Keratinocyte (primary cell): ENCODE results near the gene CD46. TPM values are rescaled to one million over a fixed set of nuclear protein-coding genes. Genes with fewer than 3 reads are reported as not detected.

ENCODE experiments used
- DNase-seq: peaks from one replicate; pipeline ENCODE4 v3.0.0-alpha.2; 2011; ENCODE audit warnings: low read depth, missing footprints, low spot score
- FAIRE-seq: peaks from 2 replicates; lab custom pipeline; 2011; peaks lifted over from hg19 to GRCh38; lab: Jason Lieb, UNC
- H2AFZ ChIP-seq: 2 replicates; pipeline ENCODE4 v1.6.0; 2012; ENCODE audit warnings: low read length, control low read depth, inconsistent platforms; ENCODE audit not compliant: control insufficient read depth
- H3K27ac ChIP-seq: 2 replicates; pipeline ENCODE4 v1.5.1; 2011; ENCODE audit warnings: low read length; ENCODE audit not compliant: control insufficient read depth, insufficient read depth
- H3K27me3 ChIP-seq: 3 replicates; pipeline ENCODE4 v1.6.0; 2011; ENCODE audit warnings: low read length; ENCODE audit not compliant: control insufficient read depth, insufficient read depth; ENCODE audit errors: extremely low read depth
- H3K36me3 ChIP-seq, 2 experiments: 2 replicates in 1 of 2; 3 replicates in 1 of 2; pipeline ENCODE4 v1.5.1; 2011; ENCODE audit warnings: low read length in 2 of 2, mild to moderate bottlenecking in 1 of 2; ENCODE audit not compliant: control insufficient read depth in 2 of 2, insufficient read depth in 2 of 2; ENCODE audit errors: extremely low read depth in 1 of 2
- H3K4me1 ChIP-seq: 3 replicates; pipeline ENCODE4 v1.5.1; 2011; ENCODE audit warnings: low read length; ENCODE audit not compliant: control insufficient read depth, insufficient read depth; ENCODE audit errors: extremely low read depth
- H3K4me2 ChIP-seq: 3 replicates; pipeline ENCODE4 v1.6.0; 2011; ENCODE audit warnings: low read depth, low read length; ENCODE audit not compliant: control insufficient read depth, insufficient read depth; ENCODE audit errors: extremely low read depth
- H3K4me3 ChIP-seq, 3 experiments: fragments of 200-600 bp in 1 of 3; sonication (generic) in 1 of 3; 2 replicates in 2 of 3; 3 replicates in 1 of 3; pipeline ENCODE4 v1.5.1; 2011 to 2016; ENCODE audit warnings: low read length in 3 of 3, mild to moderate bottlenecking in 3 of 3, control low read depth in 2 of 3, inconsistent platforms in 1 of 3, low read depth in 1 of 3, mixed read lengths in 1 of 3, mixed run types in 1 of 3, moderate library complexity in 1 of 3; ENCODE audit not compliant: control insufficient read depth in 2 of 3, insufficient read depth in 2 of 3; ENCODE audit errors: extremely low read depth in 1 of 3
- H3K79me2 ChIP-seq: 2 replicates; pipeline ENCODE4 v1.6.0; 2012; ENCODE audit warnings: low read length; ENCODE audit not compliant: control insufficient read depth, insufficient read depth
- H3K9ac ChIP-seq: 3 replicates; pipeline ENCODE4 v1.6.0; 2011; ENCODE audit warnings: low read length; ENCODE audit not compliant: control insufficient read depth, insufficient read depth; ENCODE audit errors: extremely low read depth
- H3K9me1 ChIP-seq: 3 replicates; pipeline ENCODE4 v1.6.0; 2011; ENCODE audit warnings: low read length; ENCODE audit not compliant: control insufficient read depth, insufficient read depth; ENCODE audit errors: extremely low read depth
- H3K9me3 ChIP-seq: 2 replicates; pipeline ENCODE4 v1.5.1; 2012; ENCODE audit warnings: low read depth, low read length; ENCODE audit not compliant: control insufficient read depth
- H4K20me1 ChIP-seq: 3 replicates; pipeline ENCODE4 v1.6.0; 2011; ENCODE audit warnings: low read length; ENCODE audit not compliant: control insufficient read depth, insufficient read depth; ENCODE audit errors: extremely low read depth
- EZH2 ChIP-seq: IDR thresholded peaks from one replicate; pipeline ENCODE4 v1.6.1; 2012; ENCODE audit warnings: inconsistent platforms, mild to moderate bottlenecking, low read length, moderate library complexity
- dilution Hi-C: fragments of 300-500 bp; cut with MboI; formaldehyde crosslinking; loops from one replicate; pipeline ENCODE4 v1.7.0; 2020; ENCODE audit warnings: low sequenced_read_pairs; ENCODE audit not compliant: extremely low pct_ligation_motif_present
- polyA plus RNA-seq, 5 experiments: library from polyadenylated mRNA; depleted of rRNA in 3 of 5; stranded (reverse) in 3 of 5; stranded (forward) in 1 of 5; unstranded in 1 of 5; fragments of >200 nt; gene quantifications; 1 replicate in 1 of 5; 2 replicates in 3 of 5; 3 replicates in 1 of 5; pipeline versions ENCODE4 v1.2.1 to v1.2.3, GENCODE V29; 2011 to 2012; ENCODE audit warnings: missing spikeins in 2 of 5, low read depth in 1 of 5, low replicate concordance in 1 of 5
- TF ChIP-seq, protein P1 (sequence below), 3 experiments: IDR thresholded peaks in 1 of 3; conservative IDR thresholded peaks in 1 of 3; optimal IDR thresholded peaks in 1 of 3; 2 replicates in 2 of 3; 3 replicates in 1 of 3; pipeline versions ENCODE3 to v1.5.1; 2011; ENCODE audit warnings: low read length in 3 of 3, mild to moderate bottlenecking in 3 of 3, moderate library complexity in 2 of 3, control low read depth in 1 of 3, inconsistent platforms in 1 of 3; ENCODE audit not compliant: insufficient read depth in 2 of 3; ENCODE audit errors: extremely low read depth in 1 of 3

Gene CD46
- polyA plus RNA-seq, 1 donor (not counting 4 experiments of a cell fraction or from before 2014, with no cell fraction given), result 298 TPM

GRCh38 chr1:207763091-207763490 is 11.2 kb downstream of the CD46 start:
- DNase-seq (no peak), FAIRE-seq (no peak)
- dilution Hi-C loops, result no loop called here
- H2AFZ ChIP-seq, result no peak overlapping the region
- no peaks in the 10 kb centered on the region for H3K9me3 ChIP-seq
- H3K4me3 ChIP-seq, result no peak overlapping the region
- H3K79me2 ChIP-seq, result peaks cover 14% of the 10 kb centered on the region
- no peaks in the 10 kb centered on the region for H4K20me1 ChIP-seq
- H3K27ac ChIP-seq, result no peak overlapping the region
- no peaks in the 10 kb centered on the region for H3K27me3 ChIP-seq
- no peaks in the 10 kb centered on the region for H3K9me1 ChIP-seq
- H3K36me3 ChIP-seq, result peaks cover 12 to 24% of the 10 kb centered on the region in 2 experiments
- no peaks in the 10 kb centered on the region for H3K4me1 ChIP-seq
- H3K4me2 ChIP-seq, result no peak overlapping the region
- no peak overlapping the region for H3K9ac ChIP-seq
- no peak for TF ChIP-seq EZH2
- TF ChIP-seq, protein P1, sequence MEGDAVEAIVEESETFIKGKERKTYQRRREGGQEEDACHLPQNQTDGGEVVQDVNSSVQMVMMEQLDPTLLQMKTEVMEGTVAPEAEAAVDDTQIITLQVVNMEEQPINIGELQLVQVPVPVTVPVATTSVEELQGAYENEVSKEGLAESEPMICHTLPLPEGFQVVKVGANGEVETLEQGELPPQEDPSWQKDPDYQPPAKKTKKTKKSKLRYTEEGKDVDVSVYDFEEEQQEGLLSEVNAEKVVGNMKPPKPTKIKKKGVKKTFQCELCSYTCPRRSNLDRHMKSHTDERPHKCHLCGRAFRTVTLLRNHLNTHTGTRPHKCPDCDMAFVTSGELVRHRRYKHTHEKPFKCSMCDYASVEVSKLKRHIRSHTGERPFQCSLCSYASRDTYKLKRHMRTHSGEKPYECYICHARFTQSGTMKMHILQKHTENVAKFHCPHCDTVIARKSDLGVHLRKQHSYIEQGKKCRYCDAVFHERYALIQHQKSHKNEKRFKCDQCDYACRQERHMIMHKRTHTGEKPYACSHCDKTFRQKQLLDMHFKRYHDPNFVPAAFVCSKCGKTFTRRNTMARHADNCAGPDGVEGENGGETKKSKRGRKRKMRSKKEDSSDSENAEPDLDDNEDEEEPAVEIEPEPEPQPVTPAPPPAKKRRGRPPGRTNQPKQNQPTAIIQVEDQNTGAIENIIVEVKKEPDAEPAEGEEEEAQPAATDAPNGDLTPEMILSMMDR (optimal IDR thresholded peaks at IDR 0.05 in 1 of 3, IDR thresholded peaks at IDR 0.05 in 1 of 3, conservative IDR thresholded peaks at IDR 0.05 in 1 of 3; ENCODE audit: extremely low read depth in 1 of 3, insufficient read depth in 2 of 3, low read length in 3 of 3), result no peak

DNA sequence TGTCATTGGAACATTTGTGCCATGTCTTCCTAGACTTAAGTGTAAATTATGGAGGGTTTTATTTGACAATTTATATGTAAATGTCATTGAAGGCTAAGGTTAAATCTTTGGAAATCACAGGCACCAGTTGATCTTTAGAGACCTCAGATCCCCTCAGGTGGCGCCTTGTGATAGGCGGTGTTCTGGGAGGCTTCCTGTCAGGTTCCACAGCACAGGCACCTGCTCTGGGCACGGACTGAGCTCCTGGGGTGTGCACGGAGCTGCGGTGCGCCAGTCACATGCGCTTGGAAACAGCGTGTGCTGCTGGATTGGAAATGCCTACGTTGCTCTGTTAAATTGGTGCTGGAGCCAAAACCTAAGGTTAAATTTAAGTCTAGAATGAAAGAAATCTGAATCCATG is 12.1 kb downstream of the CD46 start:
- Histone ChIP-seq H3K27ac (no peak overlapping the region), H3K4me2 (no peak overlapping the region), H3K4me3 (no peak overlapping the region), H3K36me3 (peaks cover 10 to 22% of the 10 kb centered on the region in 2 experiments), H4K20me1 (no peaks in the 10 kb centered on the region), H3K4me1 (no peaks in the 10 kb centered on the region), H3K9me1 (no peaks in the 10 kb centered on the region), H2AFZ (no peak overlapping the region), H3K79me2 (peaks cover 8% of the 10 kb centered on the region), H3K9me3 (no peaks in the 10 kb centered on the region), H3K9ac (no peak overlapping the region), H3K27me3 (no peaks in the 10 kb centered on the region)
- TF ChIP-seq EZH2, result no peak
- TF ChIP-seq, protein P1 (optimal IDR thresholded peaks at IDR 0.05 in 1 of 3, IDR thresholded peaks at IDR 0.05 in 1 of 3, conservative IDR thresholded peaks at IDR 0.05 in 1 of 3; ENCODE audit: extremely low read depth in 1 of 3, insufficient read depth in 2 of 3, low read length in 3 of 3), result no peak
- DNase-seq (no peak), FAIRE-seq (no peak)
- dilution Hi-C loops, result no loop called here
